PFSK-1 (cell line): ENCODE data around the gene ATP1A1.

Experiments used
- FOXP2 ChIP-seq: optimal IDR thresholded peaks from 2 replicates; pipeline ENCODE3; 2011; ENCODE audit warnings: borderline replicate concordance, control low read depth, inconsistent platforms; ENCODE audit not compliant: insufficient read depth; ENCODE audit errors: extremely low read length, extremely low read depth
- POLR2AphosphoS5 ChIP-seq: IDR thresholded peaks from 2 replicates; pipeline ENCODE4 v1.6.1; 2012; ENCODE audit warnings: low read depth, mild to moderate bottlenecking, control low read depth, low read length, moderate library complexity
- SIN3A ChIP-seq: IDR thresholded peaks from 2 replicates; pipeline ENCODE4 v1.6.1; 2012; ENCODE audit warnings: mild to moderate bottlenecking, low read length, moderate library complexity, borderline replicate concordance; ENCODE audit not compliant: insufficient read depth
- TAF1 ChIP-seq: IDR thresholded peaks from 2 replicates; pipeline ENCODE4 v1.6.1; 2012; ENCODE audit warnings: low read length, control low read depth, borderline replicate concordance; ENCODE audit not compliant: insufficient read depth
- TF ChIP-seq, protein P1 (sequence below), 2 experiments: IDR thresholded peaks; 2 replicates each; pipeline versions ENCODE4 v1.6.1 to v1.8.0; 2011 to 2012; ENCODE audit warnings: low read depth in 2 of 2, low read length in 2 of 2, control low read depth in 1 of 2, inconsistent platforms in 1 of 2, mild to moderate bottlenecking in 1 of 2, moderate library complexity in 1 of 2; ENCODE audit not compliant: insufficient read depth in 1 of 2

DNA sequence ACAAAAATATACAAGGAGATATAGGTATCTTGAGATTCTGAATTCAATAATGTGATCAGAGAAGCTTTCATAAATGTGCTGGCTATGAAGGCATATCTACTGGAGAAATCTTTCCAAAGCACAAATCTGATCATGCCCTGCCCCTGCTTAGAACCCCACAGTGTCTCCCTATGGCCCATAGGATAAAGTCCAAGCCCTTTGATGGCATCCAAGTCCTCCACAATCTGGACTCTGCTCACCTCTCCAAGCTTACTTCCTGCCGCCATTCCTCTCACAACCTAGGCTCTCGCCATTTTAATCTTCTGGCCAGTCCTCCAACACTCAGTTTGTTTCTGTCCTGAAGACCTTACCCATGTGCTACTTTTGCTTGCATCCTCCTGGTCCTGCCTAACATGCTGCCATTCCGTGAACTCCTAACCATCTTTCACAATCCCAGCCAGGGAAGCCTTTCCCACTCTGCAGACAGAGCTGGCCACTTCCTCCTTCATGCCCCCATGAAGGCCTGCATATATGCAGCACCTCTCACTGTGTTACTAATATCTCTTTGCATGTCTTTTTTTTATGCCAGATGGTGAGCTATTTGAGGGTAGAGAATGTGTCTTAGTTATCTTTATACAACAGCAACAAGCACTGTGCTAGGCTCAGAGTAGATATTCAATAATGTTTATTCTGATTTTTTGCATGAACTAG, 5.6 kb upstream of the ATP1A1 start:
- no peak for TF ChIP-seq SIN3A
- no peak for TF ChIP-seq POLR2AphosphoS5
- TF ChIP-seq, protein P1, sequence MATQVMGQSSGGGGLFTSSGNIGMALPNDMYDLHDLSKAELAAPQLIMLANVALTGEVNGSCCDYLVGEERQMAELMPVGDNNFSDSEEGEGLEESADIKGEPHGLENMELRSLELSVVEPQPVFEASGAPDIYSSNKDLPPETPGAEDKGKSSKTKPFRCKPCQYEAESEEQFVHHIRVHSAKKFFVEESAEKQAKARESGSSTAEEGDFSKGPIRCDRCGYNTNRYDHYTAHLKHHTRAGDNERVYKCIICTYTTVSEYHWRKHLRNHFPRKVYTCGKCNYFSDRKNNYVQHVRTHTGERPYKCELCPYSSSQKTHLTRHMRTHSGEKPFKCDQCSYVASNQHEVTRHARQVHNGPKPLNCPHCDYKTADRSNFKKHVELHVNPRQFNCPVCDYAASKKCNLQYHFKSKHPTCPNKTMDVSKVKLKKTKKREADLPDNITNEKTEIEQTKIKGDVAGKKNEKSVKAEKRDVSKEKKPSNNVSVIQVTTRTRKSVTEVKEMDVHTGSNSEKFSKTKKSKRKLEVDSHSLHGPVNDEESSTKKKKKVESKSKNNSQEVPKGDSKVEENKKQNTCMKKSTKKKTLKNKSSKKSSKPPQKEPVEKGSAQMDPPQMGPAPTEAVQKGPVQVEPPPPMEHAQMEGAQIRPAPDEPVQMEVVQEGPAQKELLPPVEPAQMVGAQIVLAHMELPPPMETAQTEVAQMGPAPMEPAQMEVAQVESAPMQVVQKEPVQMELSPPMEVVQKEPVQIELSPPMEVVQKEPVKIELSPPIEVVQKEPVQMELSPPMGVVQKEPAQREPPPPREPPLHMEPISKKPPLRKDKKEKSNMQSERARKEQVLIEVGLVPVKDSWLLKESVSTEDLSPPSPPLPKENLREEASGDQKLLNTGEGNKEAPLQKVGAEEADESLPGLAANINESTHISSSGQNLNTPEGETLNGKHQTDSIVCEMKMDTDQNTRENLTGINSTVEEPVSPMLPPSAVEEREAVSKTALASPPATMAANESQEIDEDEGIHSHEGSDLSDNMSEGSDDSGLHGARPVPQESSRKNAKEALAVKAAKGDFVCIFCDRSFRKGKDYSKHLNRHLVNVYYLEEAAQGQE (IDR thresholded peaks at IDR 0.05; ENCODE audit: insufficient read depth in 1 of 2, low read depth in 2 of 2, low read length in 2 of 2), result no peak
- TF ChIP-seq TAF1, result no peak
- no peak for TF ChIP-seq FOXP2
